ENCODE measurements around the gene CDYL2. TPM values are rescaled to one million over a fixed set of nuclear protein-coding genes. Genes with fewer than 3 reads are reported as not detected.
A peak's percentile ranks its signal among the peaks of the same experiment; 100 is the strongest.

The CDYL2 gene
- total RNA-seq, 2 donors from 2014 or later, result 4.8 TPM

DNA sequence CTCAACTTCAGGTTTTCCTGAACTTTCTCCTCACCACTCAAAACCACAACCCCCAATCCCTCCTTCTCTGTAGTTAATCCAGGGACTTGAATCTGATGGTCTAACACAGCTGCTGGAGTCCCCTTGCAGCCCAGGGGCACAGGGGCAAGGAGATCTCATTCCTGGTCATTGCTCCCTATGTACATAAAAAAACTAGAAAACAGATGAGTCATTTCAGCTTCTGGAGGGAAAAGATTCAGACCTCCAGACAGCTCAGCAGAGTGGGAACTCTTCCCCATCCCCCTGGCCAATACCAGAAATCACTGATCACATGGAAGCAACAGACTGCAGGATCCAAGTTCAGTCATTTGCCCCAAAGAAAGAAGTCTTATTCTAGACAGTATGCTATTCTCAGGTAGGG, 201.5 kb downstream of the CDYL2 start:
- Histone ChIP-seq H3K27ac (no peak overlapping the region), H3K9ac (ENCODE audit: low read depth in 2 of 2, low read length in 2 of 2) (no peak overlapping the region), H3K9me3 (no peaks in the 10 kb centered on the region), H3K4me3 (no peak overlapping the region), H3K27me3 (no peaks in the 10 kb centered on the region), H3K4me1 (no peaks in the 10 kb centered on the region), H3K36me3 (no peaks in the 10 kb centered on the region)
- no peak for TF ChIP-seq CTCF (IDR thresholded peaks at IDR 0.05)
- intact Hi-C loops (cut with DNase I), result no loop called here
- no peak for DNase-seq

- no peak overlapping the region for H3K9ac ChIP-seq (ENCODE audit: low read depth in 2 of 2, low read length in 2 of 2)
- no peak overlapping the region for H3K27ac ChIP-seq
- no peaks in the 10 kb centered on the region for H3K9me3 ChIP-seq
- peak; percentile 10 for DNase-seq
- no peaks in the 10 kb centered on the region for H3K4me1 ChIP-seq
- no peaks in the 10 kb centered on the region for H3K36me3 ChIP-seq
- no peak for TF ChIP-seq CTCF (IDR thresholded peaks at IDR 0.05)
- intact Hi-C loops (cut with DNase I), result no loop called here
- no peak overlapping the region for H3K4me3 ChIP-seq
- H3K27me3 ChIP-seq, result no peaks in the 10 kb centered on the region
Observed at GRCh38 chr16:80601182-80601581, 203.2 kb downstream of the CDYL2 start.

DNA sequence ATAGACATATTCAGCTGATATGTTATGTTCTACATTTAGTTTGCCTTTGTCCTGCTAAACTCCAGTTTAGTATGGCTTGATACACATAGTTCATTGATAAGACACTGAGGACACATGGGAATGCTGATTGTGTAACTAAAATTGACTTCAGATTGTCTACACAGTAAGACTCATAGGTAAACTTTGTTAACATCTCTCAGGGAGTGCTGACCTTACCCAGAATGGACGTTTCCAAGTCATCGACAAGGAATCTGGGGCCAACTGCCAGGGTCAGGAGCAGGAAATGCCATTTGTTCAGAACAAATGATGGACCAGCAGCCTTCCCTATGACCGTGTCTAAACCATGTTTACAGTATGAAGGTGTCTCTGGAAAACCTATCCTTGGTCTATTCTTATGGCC, 204.9 kb downstream of the CDYL2 start:
- H3K9ac ChIP-seq (ENCODE audit: low read depth in 2 of 2, low read length in 2 of 2), result no peak overlapping the region
- H3K9me3 ChIP-seq, result no peaks in the 10 kb centered on the region
- H3K27me3 ChIP-seq, result no peaks in the 10 kb centered on the region
- H3K4me1 ChIP-seq, result no peaks in the 10 kb centered on the region
- DNase-seq, result no peak
- intact Hi-C loops (cut with DNase I), result no loop called here
- TF ChIP-seq CTCF (IDR thresholded peaks at IDR 0.05), result no peak
- H3K27ac ChIP-seq, result no peak overlapping the region
- H3K36me3 ChIP-seq, result no peaks in the 10 kb centered on the region
- H3K4me3 ChIP-seq, result no peak overlapping the region

GRCh38 chr16:80596507-80597207, 207.7 kb downstream of the CDYL2 start:
- no peaks in the 10 kb centered on the region for H3K4me1 ChIP-seq
- intact Hi-C loops (cut with DNase I), result no loop called here

DNA sequence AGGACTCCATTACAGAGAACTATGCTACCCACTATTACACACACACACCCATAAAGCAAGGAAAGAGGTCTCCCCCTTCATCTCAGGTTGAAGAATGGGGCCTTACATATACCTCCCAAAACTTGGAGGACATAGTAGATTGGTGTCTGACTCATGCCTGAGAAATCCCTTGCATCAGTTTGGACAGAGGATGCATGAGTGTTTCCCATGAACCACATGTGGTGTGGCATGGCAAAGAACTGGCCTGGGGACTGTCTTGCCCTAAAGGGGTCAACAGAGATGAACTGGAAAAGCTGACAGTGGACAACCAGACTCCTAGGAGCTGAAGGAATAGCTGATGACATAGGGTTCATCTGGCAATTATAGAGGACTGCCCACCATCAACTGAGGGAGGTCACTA, 209.6 kb downstream of the CDYL2 start:
- TF ChIP-seq CTCF (IDR thresholded peaks at IDR 0.05), result no peak
- H3K36me3 ChIP-seq, result no peaks in the 10 kb centered on the region
- intact Hi-C loops (cut with DNase I), result no loop called here
- H3K9me3 ChIP-seq, result no peaks in the 10 kb centered on the region
- no peak overlapping the region for H3K27ac ChIP-seq
- no peak overlapping the region for H3K4me3 ChIP-seq
- DNase-seq, result no peak
- no peak overlapping the region for H3K9ac ChIP-seq (ENCODE audit: low read depth in 2 of 2, low read length in 2 of 2)
- H3K4me1 ChIP-seq, result no peaks in the 10 kb centered on the region
- no peaks in the 10 kb centered on the region for H3K27me3 ChIP-seq

More at GRCh38 chr16:80596507-80597207, 207.7 kb downstream of the CDYL2 start:
- H3K9me3 ChIP-seq, result no peaks in the 10 kb centered on the region
- H3K27me3 ChIP-seq, result no peaks in the 10 kb centered on the region
- no peak overlapping the region for H3K4me3 ChIP-seq
- no peak for DNase-seq
- H3K27ac ChIP-seq, result no peak overlapping the region
- H3K9ac ChIP-seq (ENCODE audit: low read depth in 2 of 2, low read length in 2 of 2), result no peak overlapping the region
- no peak for TF ChIP-seq CTCF (IDR thresholded peaks at IDR 0.05)
- H3K36me3 ChIP-seq, result no peaks in the 10 kb centered on the region
